ENCODE measurements around the gene MEDAG. TPM values are rescaled to one million over a fixed set of nuclear protein-coding genes. Genes with fewer than 3 reads are reported as not detected.

MEDAG gene
- total RNA-seq, 4 donors from 2014 or later: 113 to 601 (median 377) TPM

DNA sequence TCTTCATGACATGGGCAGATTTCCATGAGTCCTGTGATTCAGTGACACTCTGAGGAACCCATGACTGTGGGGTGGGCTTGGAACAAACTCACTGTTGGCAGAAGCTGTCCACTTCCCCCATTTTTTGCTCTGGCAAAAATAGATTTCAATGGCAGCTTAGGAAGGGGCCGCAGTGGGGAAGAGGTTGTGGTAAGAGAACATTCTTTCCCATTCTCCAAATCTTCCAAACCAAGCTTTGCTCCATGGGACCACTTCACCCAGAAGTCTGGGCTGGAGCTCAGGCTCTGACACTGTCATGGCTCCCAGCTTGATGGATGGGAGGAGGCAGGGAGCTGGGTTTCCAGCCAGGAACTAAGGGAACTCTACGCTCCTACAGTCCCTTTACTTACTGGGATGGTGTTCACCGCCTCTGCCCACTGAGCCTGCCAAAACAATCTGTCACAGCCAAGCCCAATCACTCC is 24.9 kb upstream of the MEDAG start:
- TF ChIP-seq CTCF (IDR thresholded peaks at IDR 0.05): no peak
- ATAC-seq (ENCODE audit: low FRiP score) (peak; percentile 60), DNase-seq (ENCODE audit: low spot score) (no peak)

DNA sequence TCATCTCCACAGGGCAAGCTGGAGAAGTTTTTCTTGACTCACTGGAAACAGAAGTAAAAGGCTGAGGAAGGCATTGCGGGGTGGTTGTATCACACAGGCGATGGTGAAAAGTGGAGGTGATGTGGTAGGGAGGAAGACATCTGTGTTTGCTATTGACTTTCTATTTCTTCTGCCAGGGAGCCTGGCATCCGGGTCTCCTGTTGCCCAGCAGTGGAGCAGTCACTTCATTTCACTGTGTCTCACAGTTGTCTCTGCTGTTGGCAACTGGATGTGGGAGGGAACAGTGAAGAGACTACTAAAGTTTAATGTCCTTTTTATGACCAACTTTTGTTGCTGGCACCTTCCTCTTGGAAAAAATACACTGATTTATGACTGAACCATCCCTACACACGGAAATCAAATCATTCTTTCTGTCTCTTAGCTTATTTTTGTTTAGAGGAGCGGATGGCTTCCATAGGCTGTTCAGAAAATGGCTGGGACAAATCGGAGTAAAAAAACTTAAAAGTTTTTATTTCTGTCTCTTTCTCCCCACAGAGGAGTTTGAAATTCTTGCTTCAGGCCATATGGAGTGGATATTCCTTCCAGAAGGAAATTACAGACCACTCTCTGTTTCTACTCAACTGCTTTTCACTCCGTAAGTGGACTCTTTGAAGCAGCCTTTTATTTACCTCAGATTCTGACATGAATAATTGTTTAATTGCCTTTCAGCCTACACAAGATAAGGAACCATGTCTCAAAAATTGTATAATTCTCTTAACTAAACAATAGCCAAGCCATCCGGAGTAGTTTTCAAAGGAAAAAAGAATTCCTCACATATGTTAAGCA is 23.8 kb upstream of the MEDAG start:
- no peak for DNase-seq (ENCODE audit: low spot score)
- no peak for TF ChIP-seq CTCF (IDR thresholded peaks at IDR 0.05)
- ATAC-seq (ENCODE audit: low FRiP score): no peak

GRCh38 chr13:30882996-30883766 is 22.9 kb upstream of the MEDAG start:
- no peak for ATAC-seq (ENCODE audit: low FRiP score)
- no peak for TF ChIP-seq CTCF (IDR thresholded peaks at IDR 0.05)

GRCh38 chr13:30884543-30884942 is 21.5 kb upstream of the MEDAG start:
- ATAC-seq (ENCODE audit: low FRiP score): no peak
- no peak for TF ChIP-seq CTCF (IDR thresholded peaks at IDR 0.05)
- no peak for DNase-seq (ENCODE audit: low spot score)

More at GRCh38 chr13:30882996-30883766, 22.9 kb upstream of the MEDAG start:
- DNase-seq (ENCODE audit: low spot score): no peak

DNA sequence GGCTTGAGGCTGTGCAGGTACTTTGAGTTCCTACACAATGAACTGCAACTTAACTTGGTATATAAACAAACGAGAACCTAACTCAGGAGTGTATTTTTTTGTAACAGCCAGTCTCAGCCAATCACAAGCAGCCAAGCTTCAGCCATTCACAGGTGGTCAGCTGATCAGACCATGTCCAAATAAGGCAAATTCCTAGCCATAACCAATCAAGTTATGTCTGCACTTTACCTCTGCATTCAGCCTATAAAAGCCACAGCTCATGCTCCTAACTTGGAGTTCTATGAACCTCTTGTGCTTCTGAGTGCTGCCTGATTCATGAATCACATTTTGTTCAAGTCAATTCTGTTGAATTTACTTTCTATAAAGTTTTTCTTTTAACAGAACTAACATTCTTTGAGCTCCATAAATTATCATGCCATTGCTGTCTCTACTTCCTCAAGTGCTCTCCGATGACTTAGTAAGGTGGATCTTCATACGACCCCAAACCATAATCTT is 16.8 kb upstream of the MEDAG start:
- TF ChIP-seq CTCF (IDR thresholded peaks at IDR 0.05): no peak
- ATAC-seq (ENCODE audit: low FRiP score): no peak
- DNase-seq (ENCODE audit: low spot score): no peak

GRCh38 chr13:30892966-30893365 is 13.1 kb upstream of the MEDAG start:
- ATAC-seq (ENCODE audit: low FRiP score): peak; percentile 86
- DNase-seq (ENCODE audit: low spot score): no peak
- peak in 1 of 3 donors; percentile 34 for TF ChIP-seq CTCF (IDR thresholded peaks at IDR 0.05)
